Hepatocyte (in vitro differentiated cells): ENCODE results near the gene PDILT.

Experiments
- EZH2phosphoT487 ChIP-seq: fragments of 200-600 bp; sonication (generic); IDR thresholded peaks from one replicate; pipeline ENCODE4 v1.6.1; 2018; ENCODE audit warnings: antibody characterized with exemption, mild to moderate bottlenecking, low read depth, moderate library complexity; ENCODE audit not compliant: unreplicated experiment, severe bottlenecking
- TF ChIP-seq, protein P1 (sequence below): fragments of 200-600 bp; sonication (generic); IDR thresholded peaks from 2 replicates; pipeline ENCODE4 v1.5.1; 2016; ENCODE audit warnings: antibody characterized with exemption, mild to moderate bottlenecking; ENCODE audit not compliant: poor library complexity

DNA sequence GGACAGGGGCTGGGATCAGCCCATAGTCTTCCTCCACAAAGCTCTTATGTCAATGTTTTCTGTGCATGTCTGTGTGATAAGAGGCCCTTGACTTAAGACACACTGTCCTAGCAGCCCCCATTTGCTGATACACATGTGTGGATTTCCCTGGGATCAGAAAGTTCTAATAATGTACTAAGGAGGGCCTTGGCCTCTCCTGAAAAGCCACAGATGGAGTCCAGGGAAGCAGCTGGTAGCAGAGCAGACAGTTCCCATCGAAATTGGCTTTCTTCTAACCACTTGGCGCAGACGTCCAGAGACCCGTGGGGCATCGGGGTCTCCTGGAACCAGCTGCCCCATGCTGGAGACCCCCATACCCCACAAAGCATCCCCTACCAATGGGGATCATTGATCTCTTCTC is 72.9 kb downstream of the PDILT start:
- TF ChIP-seq, protein P1, sequence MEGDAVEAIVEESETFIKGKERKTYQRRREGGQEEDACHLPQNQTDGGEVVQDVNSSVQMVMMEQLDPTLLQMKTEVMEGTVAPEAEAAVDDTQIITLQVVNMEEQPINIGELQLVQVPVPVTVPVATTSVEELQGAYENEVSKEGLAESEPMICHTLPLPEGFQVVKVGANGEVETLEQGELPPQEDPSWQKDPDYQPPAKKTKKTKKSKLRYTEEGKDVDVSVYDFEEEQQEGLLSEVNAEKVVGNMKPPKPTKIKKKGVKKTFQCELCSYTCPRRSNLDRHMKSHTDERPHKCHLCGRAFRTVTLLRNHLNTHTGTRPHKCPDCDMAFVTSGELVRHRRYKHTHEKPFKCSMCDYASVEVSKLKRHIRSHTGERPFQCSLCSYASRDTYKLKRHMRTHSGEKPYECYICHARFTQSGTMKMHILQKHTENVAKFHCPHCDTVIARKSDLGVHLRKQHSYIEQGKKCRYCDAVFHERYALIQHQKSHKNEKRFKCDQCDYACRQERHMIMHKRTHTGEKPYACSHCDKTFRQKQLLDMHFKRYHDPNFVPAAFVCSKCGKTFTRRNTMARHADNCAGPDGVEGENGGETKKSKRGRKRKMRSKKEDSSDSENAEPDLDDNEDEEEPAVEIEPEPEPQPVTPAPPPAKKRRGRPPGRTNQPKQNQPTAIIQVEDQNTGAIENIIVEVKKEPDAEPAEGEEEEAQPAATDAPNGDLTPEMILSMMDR, result no peak
- TF ChIP-seq EZH2phosphoT487, result no peak
